ENCODE measurements around the gene RIMBP2. TPM values are rescaled to one million over a fixed set of nuclear protein-coding genes. Genes with fewer than 3 reads are reported as not detected.

The RIMBP2 gene
- total RNA-seq, 2 experiments from 2014 or later: not detected

GRCh38 chr12:130592641-130593040 is 123.5 kb downstream of the RIMBP2 start:
- ATAC-seq (ENCODE audit: poor library complexity): no peak
- TF ChIP-seq CTCF (IDR thresholded peaks at IDR 0.05): no peak

GRCh38 chr12:130591736-130592135 is 124.4 kb downstream of the RIMBP2 start:
- ATAC-seq (ENCODE audit: poor library complexity) (no peak), DNase-seq (no peak)
- ChIA-PET POLR2A (no interaction called here), CTCF (no interaction called here)
- intact Hi-C loops (cut with DNase I, micrococcal nuclease): no loop called here
- Mint-ChIP-seq H3K4me3 (no peak overlapping the region), H3K36me3 (ENCODE audit: low read depth) (no peaks in the 10 kb centered on the region), H3K9me3 (no peaks in the 10 kb centered on the region), H3K4me1 (ENCODE audit: low read depth) (no peaks in the 10 kb centered on the region), H3K27ac (no peak overlapping the region), H3K27me3 (peaks cover 10% of the 10 kb centered on the region)
- TF ChIP-seq CTCF (IDR thresholded peaks at IDR 0.05): no peak
- Histone ChIP-seq H3K9me3 (ENCODE audit: control insufficient read depth in 1 of 2, insufficient read depth in 1 of 2, low read length in 2 of 2) (peaks cover 0 to 14% of the 10 kb centered on the region in 2 experiments), H3K27ac (ENCODE audit: low read depth in 1 of 2, low read length in 2 of 2) (no peak overlapping the region), H3K27me3 (ENCODE audit: control insufficient read depth in 1 of 2, insufficient read depth in 2 of 2, low read length in 2 of 2) (no peaks in the 10 kb centered on the region), H3K4me1 (ENCODE audit: insufficient read depth, low read length) (no peaks in the 10 kb centered on the region), H3K36me3 (ENCODE audit: insufficient read depth, low read length) (no peaks in the 10 kb centered on the region), H3K4me3 (ENCODE audit: low read length) (no peak overlapping the region)

More at GRCh38 chr12:130592641-130593040, 123.5 kb downstream of the RIMBP2 start:
- Histone ChIP-seq H3K9me3 (ENCODE audit: control insufficient read depth in 1 of 2, insufficient read depth in 1 of 2, low read length in 2 of 2) (peaks cover 0 to 19% of the 10 kb centered on the region in 2 experiments), H3K36me3 (ENCODE audit: insufficient read depth, low read length) (no peaks in the 10 kb centered on the region), H3K27me3 (ENCODE audit: control insufficient read depth in 1 of 2, insufficient read depth in 2 of 2, low read length in 2 of 2) (no peaks in the 10 kb centered on the region), H3K4me3 (ENCODE audit: low read length) (no peak overlapping the region), H3K27ac (ENCODE audit: low read depth in 1 of 2, low read length in 2 of 2) (no peak overlapping the region), H3K4me1 (ENCODE audit: insufficient read depth, low read length) (no peaks in the 10 kb centered on the region)
- H3K9me3 Mint-ChIP-seq: peaks cover 3% of the 10 kb centered on the region
- intact Hi-C loops (cut with DNase I, micrococcal nuclease): no loop called here
- ChIA-PET POLR2A (no interaction called here), CTCF (no interaction called here)
- H3K4me1 Mint-ChIP-seq (ENCODE audit: low read depth): no peaks in the 10 kb centered on the region
- no peaks in the 10 kb centered on the region for H3K36me3 Mint-ChIP-seq (ENCODE audit: low read depth)
- H3K4me3 Mint-ChIP-seq: no peak overlapping the region
- peaks cover 10% of the 10 kb centered on the region for H3K27me3 Mint-ChIP-seq
- DNase-seq: no peak
- H3K27ac Mint-ChIP-seq: no peak overlapping the region

- Mint-ChIP-seq H3K27ac (no peak overlapping the region), H3K27me3 (peaks cover 10% of the 10 kb centered on the region), H3K4me3 (no peak overlapping the region), H3K9me3 (no peaks in the 10 kb centered on the region), H3K36me3 (ENCODE audit: low read depth) (no peaks in the 10 kb centered on the region), H3K4me1 (ENCODE audit: low read depth) (no peaks in the 10 kb centered on the region)
- Histone ChIP-seq H3K4me1 (ENCODE audit: insufficient read depth, low read length) (no peaks in the 10 kb centered on the region), H3K27me3 (ENCODE audit: control insufficient read depth in 1 of 2, insufficient read depth in 2 of 2, low read length in 2 of 2) (no peaks in the 10 kb centered on the region), H3K27ac (ENCODE audit: low read depth in 1 of 2, low read length in 2 of 2) (no peak overlapping the region), H3K36me3 (ENCODE audit: insufficient read depth, low read length) (no peaks in the 10 kb centered on the region), H3K4me3 (ENCODE audit: low read length) (no peak overlapping the region), H3K9me3 (ENCODE audit: control insufficient read depth in 1 of 2, insufficient read depth in 1 of 2, low read length in 2 of 2) (peaks cover 0 to 15% of the 10 kb centered on the region in 2 experiments)
- no peak for ATAC-seq (ENCODE audit: poor library complexity)
- intact Hi-C loops (cut with DNase I, micrococcal nuclease): no loop called here
- ChIA-PET POLR2A (no interaction called here), CTCF (no interaction called here)
- no peak for DNase-seq
- no peak for TF ChIP-seq CTCF (IDR thresholded peaks at IDR 0.05)
Measured at GRCh38 chr12:130590685-130591084, 125.4 kb downstream of the RIMBP2 start.
